ENCODE results near the gene BOC.

DNA sequence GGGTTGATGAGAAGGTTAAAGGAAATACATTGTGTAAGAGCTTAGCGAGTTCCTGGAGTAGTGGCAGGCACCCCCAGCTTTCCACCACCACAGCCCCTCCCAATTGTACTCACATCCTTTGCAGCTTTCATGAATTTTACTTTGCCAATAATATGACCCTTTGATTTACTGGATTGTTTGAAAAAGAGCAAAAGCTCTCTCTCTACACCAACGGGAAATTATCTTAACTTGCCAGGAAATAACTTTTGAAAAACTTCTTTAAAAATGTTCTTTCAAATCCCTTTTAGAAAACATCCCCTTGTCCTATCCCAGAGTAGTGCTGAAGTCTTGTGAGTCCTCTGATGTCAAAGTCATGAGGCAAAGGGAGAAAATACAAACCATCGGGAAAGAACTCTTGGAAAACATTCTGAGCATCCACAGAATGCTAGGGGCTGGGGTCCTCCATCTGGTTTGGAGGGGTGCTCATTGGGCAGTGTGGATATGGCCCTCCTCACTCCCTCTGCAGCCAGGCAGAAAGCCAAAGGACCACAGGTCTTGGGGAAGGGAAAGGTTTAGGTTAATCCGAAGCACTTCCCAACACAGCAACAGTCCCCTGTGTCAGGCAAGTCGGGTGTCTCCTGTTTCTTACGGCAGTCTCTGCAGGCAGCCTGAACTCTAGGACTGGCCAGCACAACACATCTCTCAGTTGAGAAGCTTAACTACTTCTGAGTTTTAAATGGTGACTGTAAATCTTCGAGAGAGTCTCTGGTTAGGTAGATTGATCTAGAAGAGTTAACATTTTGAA is 36.5 kb downstream of the BOC start:
- no peak for TF ChIP-seq POLR2AphosphoS5 (IDR thresholded peaks at IDR 0.05)
- TF ChIP-seq, protein P1, sequence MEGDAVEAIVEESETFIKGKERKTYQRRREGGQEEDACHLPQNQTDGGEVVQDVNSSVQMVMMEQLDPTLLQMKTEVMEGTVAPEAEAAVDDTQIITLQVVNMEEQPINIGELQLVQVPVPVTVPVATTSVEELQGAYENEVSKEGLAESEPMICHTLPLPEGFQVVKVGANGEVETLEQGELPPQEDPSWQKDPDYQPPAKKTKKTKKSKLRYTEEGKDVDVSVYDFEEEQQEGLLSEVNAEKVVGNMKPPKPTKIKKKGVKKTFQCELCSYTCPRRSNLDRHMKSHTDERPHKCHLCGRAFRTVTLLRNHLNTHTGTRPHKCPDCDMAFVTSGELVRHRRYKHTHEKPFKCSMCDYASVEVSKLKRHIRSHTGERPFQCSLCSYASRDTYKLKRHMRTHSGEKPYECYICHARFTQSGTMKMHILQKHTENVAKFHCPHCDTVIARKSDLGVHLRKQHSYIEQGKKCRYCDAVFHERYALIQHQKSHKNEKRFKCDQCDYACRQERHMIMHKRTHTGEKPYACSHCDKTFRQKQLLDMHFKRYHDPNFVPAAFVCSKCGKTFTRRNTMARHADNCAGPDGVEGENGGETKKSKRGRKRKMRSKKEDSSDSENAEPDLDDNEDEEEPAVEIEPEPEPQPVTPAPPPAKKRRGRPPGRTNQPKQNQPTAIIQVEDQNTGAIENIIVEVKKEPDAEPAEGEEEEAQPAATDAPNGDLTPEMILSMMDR (IDR thresholded peaks at IDR 0.05 in 8 of 11, conservative IDR thresholded peaks at IDR 0.05 in 3 of 11): no peak
